A549 treated with Mapracorat at 1 μM for 4 hours (cell line): ENCODE results near the gene PRR20A. TPM values are rescaled to one million over a fixed set of nuclear protein-coding genes. Genes with fewer than 3 reads are reported as not detected.

Source experiments
- total RNA-seq: library from RNA; stranded (reverse); fragments of 200-300 nt; extraction: Qiagen RNA extraction; gene quantifications from 5 replicates; pipeline ENCODE4 v1.2.3, GENCODE V29; 2022

The PRR20A gene
- total RNA-seq: not detected in 5 replicates

GRCh38 chr13:57140235-57140968 lies at the start of gene PRR20A:
Gene PRR20A, plus strand, starts transcription at chr13:57140918. Its CDS starts 387 bp downstream, at chr13:57141305.

GRCh38 chr13:57147188-57147587 lies 6.5 kb downstream of the PRR20A start, which contains the start of gene PRR20B:
Gene PRR20B, plus strand, starts transcription at chr13:57147488. Its CDS starts 387 bp downstream, at chr13:57147875.

GRCh38 chr13:57153761-57154160 lies 13.0 kb downstream of the PRR20A start, which contains the start of gene PRR20C:
Gene PRR20C, plus strand, starts transcription at chr13:57154061. Its CDS starts 387 bp downstream, at chr13:57154448.

GRCh38 chr13:57160332-57160731 lies 19.6 kb downstream of the PRR20A start, which contains the start of gene PRR20D:
Gene PRR20D, plus strand, starts transcription at chr13:57160632. Its CDS starts 387 bp downstream, at chr13:57161019.

GRCh38 chr13:57166897-57167296 lies 26.2 kb downstream of the PRR20A start, which contains the start of gene PRR20E:
Gene PRR20E, plus strand, starts transcription at chr13:57167197. Its CDS starts 387 bp downstream, at chr13:57167584.

Other genes starting within 250 kb of the PRR20A start
- not detected in 5 replicates for gene PRR20B, start 6.6 kb downstream of the PRR20A start, total RNA-seq
- not detected in 5 replicates for gene PRR20C, start 13.1 kb downstream of the PRR20A start, total RNA-seq
- gene PRR20D, start 19.7 kb downstream of the PRR20A start, total RNA-seq: not detected in 5 replicates
- not detected in 5 replicates for gene PRR20E, start 26.3 kb downstream of the PRR20A start, total RNA-seq